Testis (tissue), 3 donors: ENCODE results near the gene LRMDA. TPM values are rescaled to one million over a fixed set of nuclear protein-coding genes. Genes with fewer than 3 reads are reported as not detected.

Experiments used
- DNase-seq: peaks from one replicate; pipeline ENCODE4 v3.0.0-alpha.2; 2019
- H3K27ac ChIP-seq, 2 donors: fragments of 200-600 bp; sonication (generic); one replicate each; pipeline ENCODE4 v1.5.1; 2019
- H3K27me3 ChIP-seq: fragments of 200-600 bp; sonication (generic); one replicate; pipeline ENCODE4 v1.5.1; 2019
- H3K36me3 ChIP-seq: fragments of 200-600 bp; sonication (generic); one replicate; pipeline ENCODE4 v1.5.1; 2017; ENCODE audit warnings: low read depth; ENCODE audit errors: missing control alignments
- H3K4me1 ChIP-seq: fragments of 200-600 bp; sonication (generic); one replicate; pipeline ENCODE4 v1.5.1; 2019
- H3K4me3 ChIP-seq, 2 donors: fragments of 200-600 bp; sonication (generic); one replicate each; pipeline ENCODE4 v1.5.1; 2017 to 2019
- H3K9me3 ChIP-seq: fragments of 200-600 bp; sonication (generic); one replicate; pipeline ENCODE4 v1.5.1; 2017
- CTCF ChIP-seq, 3 experiments: fragments of 450-650 bp in 2 of 3; fragments of 200-600 bp in 1 of 3; sonication (generic) in 1 of 3; IDR thresholded peaks; one replicate each; pipeline ENCODE4 v1.5.1; 2016 to 2019; ENCODE audit warnings: antibody characterized with exemption in 3 of 3, mild to moderate bottlenecking in 2 of 3, moderate library complexity in 1 of 3
- POLR2A ChIP-seq: fragments of 450-650 bp; IDR thresholded peaks from one replicate; pipeline ENCODE4 v1.6.1; 2017; ENCODE audit warnings: antibody characterized with exemption, mild to moderate bottlenecking, moderate library complexity
- WGBS, 2 donors: methylation state at CpG; one replicate each; pipeline ENCODE4 v1.1.5; 2018; 5-methylcytosine and 5-hydroxymethylcytosine counted together
- intact Hi-C: fragments of 100-400 bp; cut with DNase I; formaldehyde crosslinking; loops from one replicate; pipeline ENCODE4 v1.15.1; 2023; ENCODE audit warnings: low total_unique reads
- polyA plus RNA-seq: library from polyadenylated mRNA; stranded (reverse); fragments of 350-450 nt; fragmentation: Illumina TruSeq; extraction: RNeasy Lipid Tissue Mini Kit (QIAGEN cat#74804); gene quantifications from one replicate; pipeline ENCODE4 v1.2.3, GENCODE V29; 2014; ENCODE audit warnings: low read depth, low replicate concordance; ENCODE audit not compliant: insufficient read depth
- total RNA-seq, 2 donors: library from RNA; depleted of rRNA; stranded (reverse); fragments of >200 nt; gene quantifications; one replicate each; pipeline ENCODE4 v1.2.3, GENCODE V29; 2016

The LRMDA gene
- total and polyA plus RNA-seq, 3 donors from 2014 or later = 7.6 to 13.8 (median 10.6) TPM

GRCh38 chr10:75836064-75836463 is 404.6 kb downstream of the LRMDA start:
- Histone ChIP-seq H3K9me3 (no peaks in the 10 kb centered on the region), H3K27ac (no peak overlapping the region), H3K4me3 (no peak overlapping the region), H3K27me3 (no peaks in the 10 kb centered on the region), H3K4me1 (no peaks in the 10 kb centered on the region), H3K36me3 (no peaks in the 10 kb centered on the region)
- TF ChIP-seq CTCF (IDR thresholded peaks at IDR 0.05) (no peak), POLR2A (no peak)
- no peak for DNase-seq
- 83 to 90% methylated on average over 3 of the region's 3 CpGs for WGBS, 2 donors
- intact Hi-C loops = no loop called here

GRCh38 chr10:75838486-75838885 is 407.1 kb downstream of the LRMDA start:
- no peak for DNase-seq
- Histone ChIP-seq H3K27me3 (no peaks in the 10 kb centered on the region), H3K4me1 (no peaks in the 10 kb centered on the region), H3K27ac (no peak overlapping the region), H3K4me3 (no peak overlapping the region), H3K36me3 (no peaks in the 10 kb centered on the region), H3K9me3 (no peaks in the 10 kb centered on the region)
- intact Hi-C loops = no loop called here
- TF ChIP-seq CTCF (IDR thresholded peaks at IDR 0.05) (no peak), POLR2A (no peak)
- 90 to 96% methylated on average over 1 of the region's 1 CpG for WGBS, 2 donors

- Histone ChIP-seq H3K27me3 (no peaks in the 10 kb centered on the region), H3K4me3 (no peak overlapping the region), H3K9me3 (no peaks in the 10 kb centered on the region), H3K27ac (no peak overlapping the region), H3K36me3 (no peaks in the 10 kb centered on the region), H3K4me1 (no peaks in the 10 kb centered on the region)
- no peak for TF ChIP-seq CTCF (IDR thresholded peaks at IDR 0.05)
- no peak for TF ChIP-seq POLR2A
- intact Hi-C loops = no loop called here
- WGBS, 2 donors = 87 to 93% methylated on average over 2 of the region's 2 CpGs
- DNase-seq = no peak
These were observed 407.6 kb downstream of the LRMDA start for GRCh38 chr10:75839020-75839419.

- Histone ChIP-seq H3K36me3 (no peaks in the 10 kb centered on the region), H3K4me1 (no peaks in the 10 kb centered on the region), H3K4me3 (no peak overlapping the region), H3K9me3 (no peaks in the 10 kb centered on the region), H3K27ac (no peak overlapping the region), H3K27me3 (no peaks in the 10 kb centered on the region)
- no peak for DNase-seq
- intact Hi-C loops = no loop called here
- TF ChIP-seq POLR2A (no peak), CTCF (IDR thresholded peaks at IDR 0.05) (no peak)
- 93 to 100% methylated on average over 3 of the region's 3 CpGs for WGBS, 2 donors
These were observed 409.8 kb downstream of the LRMDA start for GRCh38 chr10:75841266-75841665.

- intact Hi-C loops = no loop called here
- no peaks in the 10 kb centered on the region for H3K36me3 ChIP-seq
- no peaks in the 10 kb centered on the region for H3K4me1 ChIP-seq
- H3K27ac ChIP-seq = no peak overlapping the region
- no peak for TF ChIP-seq POLR2A
- no peak for TF ChIP-seq CTCF (IDR thresholded peaks at IDR 0.05)
- H3K4me3 ChIP-seq = no peak overlapping the region
- no peak for DNase-seq
- no peaks in the 10 kb centered on the region for H3K27me3 ChIP-seq
- no peaks in the 10 kb centered on the region for H3K9me3 ChIP-seq
- 74 to 75% methylated on average over 8 of the region's 8 CpGs for WGBS, 2 donors
These were observed 413.9 kb downstream of the LRMDA start for GRCh38 chr10:75845176-75845947.
